T-helper 17 cell (primary cell): ENCODE data around the gene CD82. TPM values are rescaled to one million over a fixed set of nuclear protein-coding genes. Genes with fewer than 3 reads are reported as not detected.

Source experiments
- ATAC-seq: fragments of 150-1000 bp; cut with Tn5 transposase; 2 replicates; pipeline ENCODE4 v1.10.0; 2021; ENCODE audit warnings: mild to moderate bottlenecking, moderate library complexity
- DNase-seq, 3 donors: peaks; one replicate each; pipeline versions ENCODE4 v3.0.0 to v3.0.0-alpha.2; 2020 to 2021
- H3K9me3 ChIP-seq: one replicate; pipeline ENCODE4 v1.7.0; 2013; ENCODE audit warnings: low read length, mild to moderate bottlenecking; ENCODE audit not compliant: control insufficient read depth, poor library complexity, severe bottlenecking
- H3K27ac Mint-ChIP-seq: one replicate; pipeline ENCODE4 v1.8.0; 2022; ENCODE audit warnings: mild to moderate bottlenecking, moderate library complexity, mixed read lengths
- H3K27me3 Mint-ChIP-seq: one replicate; pipeline ENCODE4 v1.8.0; 2022; ENCODE audit warnings: mixed read lengths
- H3K36me3 Mint-ChIP-seq: one replicate; pipeline ENCODE4 v1.8.0; 2022; ENCODE audit warnings: low read depth, mixed read lengths
- H3K4me1 Mint-ChIP-seq: one replicate; pipeline ENCODE4 v1.8.0; 2022; ENCODE audit warnings: mild to moderate bottlenecking, mixed read lengths
- H3K4me3 Mint-ChIP-seq: one replicate; pipeline ENCODE4 v1.8.0; 2022; ENCODE audit warnings: mild to moderate bottlenecking, moderate library complexity, mixed read lengths
- total RNA-seq, 4 donors: library from RNA in 2 of 4; stranded (reverse) in 2 of 4; gene quantifications; one replicate each; pipeline ENCODE4 v1.2.3 and lab custom pipeline; 2022 to 2026

Gene CD82
- total RNA-seq (100 to 1,000 TPM; 112 to 146 TPM), total RNA-seq (lab: John Stamatoyannopoulos, UW) (43.2 to 82.7 reads per million in 2 donors)

- H3K4me3 Mint-ChIP-seq: peak within 1 kb of the TSS; percentile 94
- H3K27ac Mint-ChIP-seq: peak within 1 kb of the TSS; percentile 98
- H3K36me3 Mint-ChIP-seq: no peaks in the 10 kb centered on the region
- ATAC-seq: peak; percentile 74
- H3K9me3 ChIP-seq: no peaks in the 10 kb centered on the region
- DNase-seq: peak; percentile 93 to 98 (median 97)
- H3K4me1 Mint-ChIP-seq: peaks cover 58% of the 10 kb centered on the region
- H3K27me3 Mint-ChIP-seq: no peaks in the 10 kb centered on the region
These were observed at the start of gene CD82 for GRCh38 chr11:44565211-44565952. CD82 (plus strand) TSS chr11:44565663; CDS start chr11:44594663, 29,000 bp downstream.

- no peak overlapping the region for H3K4me3 Mint-ChIP-seq
- H3K27me3 Mint-ChIP-seq: peaks cover 61% of the 10 kb centered on the region
- no peak overlapping the region for H3K27ac Mint-ChIP-seq
These were observed 48.6 kb upstream of the CD82 start for GRCh38 chr11:44516688-44517507.

GRCh38 chr11:44517541-44517940 is 47.9 kb upstream of the CD82 start:
- Mint-ChIP-seq H3K27me3 (peaks cover 60% of the 10 kb centered on the region), H3K36me3 (peaks cover 2% of the 10 kb centered on the region), H3K4me3 (no peak overlapping the region), H3K4me1 (peaks cover 2% of the 10 kb centered on the region), H3K27ac (no peak overlapping the region)
- no peak for DNase-seq
- ATAC-seq: no peak
- no peaks in the 10 kb centered on the region for H3K9me3 ChIP-seq

More at GRCh38 chr11:44516688-44517507, 48.6 kb upstream of the CD82 start:
- DNase-seq: no peak
- ATAC-seq: no peak
- peaks cover 3% of the 10 kb centered on the region for H3K36me3 Mint-ChIP-seq
- peaks cover 2% of the 10 kb centered on the region for H3K4me1 Mint-ChIP-seq
- no peaks in the 10 kb centered on the region for H3K9me3 ChIP-seq

GRCh38 chr11:44518968-44519550 is 46.4 kb upstream of the CD82 start:
- no peaks in the 10 kb centered on the region for H3K9me3 ChIP-seq
- H3K4me1 Mint-ChIP-seq: peaks cover 5% of the 10 kb centered on the region
- H3K27me3 Mint-ChIP-seq: peaks cover 54% of the 10 kb centered on the region
- no peak overlapping the region for H3K4me3 Mint-ChIP-seq
- ATAC-seq (no peak), DNase-seq (no peak)
- no peak overlapping the region for H3K27ac Mint-ChIP-seq
- no peaks in the 10 kb centered on the region for H3K36me3 Mint-ChIP-seq

- DNase-seq: no peak
- Mint-ChIP-seq H3K4me3 (no peak overlapping the region), H3K27me3 (peaks cover 54% of the 10 kb centered on the region), H3K4me1 (peaks cover 5% of the 10 kb centered on the region), H3K36me3 (no peaks in the 10 kb centered on the region), H3K27ac (no peak overlapping the region)
- no peak for ATAC-seq
- no peaks in the 10 kb centered on the region for H3K9me3 ChIP-seq
These were observed 45.3 kb upstream of the CD82 start for GRCh38 chr11:44519989-44520737.

GRCh38 chr11:44521148-44521547 is 44.3 kb upstream of the CD82 start:
- DNase-seq (no peak), ATAC-seq (no peak)
- Mint-ChIP-seq H3K36me3 (no peaks in the 10 kb centered on the region), H3K4me1 (peaks cover 5% of the 10 kb centered on the region), H3K4me3 (no peak overlapping the region), H3K27ac (no peak overlapping the region), H3K27me3 (peaks cover 61% of the 10 kb centered on the region)
- no peaks in the 10 kb centered on the region for H3K9me3 ChIP-seq

GRCh38 chr11:44522294-44522693 is 43.2 kb upstream of the CD82 start:
- no peak overlapping the region for H3K27ac Mint-ChIP-seq
- H3K27me3 Mint-ChIP-seq: peaks cover 58% of the 10 kb centered on the region
- H3K4me3 Mint-ChIP-seq: no peak overlapping the region
- H3K9me3 ChIP-seq: no peaks in the 10 kb centered on the region
- peaks cover 5% of the 10 kb centered on the region for H3K4me1 Mint-ChIP-seq
- no peaks in the 10 kb centered on the region for H3K36me3 Mint-ChIP-seq
- DNase-seq (no peak), ATAC-seq (no peak)

- H3K4me3 Mint-ChIP-seq: no peak overlapping the region
- H3K36me3 Mint-ChIP-seq: no peaks in the 10 kb centered on the region
- H3K9me3 ChIP-seq: no peaks in the 10 kb centered on the region
- no peak for DNase-seq
- ATAC-seq: no peak
- H3K27ac Mint-ChIP-seq: no peak overlapping the region
- H3K4me1 Mint-ChIP-seq: peaks cover 5% of the 10 kb centered on the region
- peaks cover 37% of the 10 kb centered on the region for H3K27me3 Mint-ChIP-seq
These were observed 41.1 kb upstream of the CD82 start for GRCh38 chr11:44524346-44524745.

GRCh38 chr11:44524751-44525201 is 40.7 kb upstream of the CD82 start:
- Mint-ChIP-seq H3K4me3 (no peak overlapping the region), H3K36me3 (no peaks in the 10 kb centered on the region), H3K4me1 (peaks cover 5% of the 10 kb centered on the region), H3K27me3 (peaks cover 33% of the 10 kb centered on the region), H3K27ac (no peak overlapping the region)
- ATAC-seq (no peak), DNase-seq (no peak)
- no peaks in the 10 kb centered on the region for H3K9me3 ChIP-seq

GRCh38 chr11:44525473-44526252 is 39.8 kb upstream of the CD82 start:
- Mint-ChIP-seq H3K36me3 (peaks cover 2% of the 10 kb centered on the region), H3K27me3 (peaks cover 30% of the 10 kb centered on the region), H3K4me3 (no peak overlapping the region), H3K4me1 (peaks cover 13% of the 10 kb centered on the region), H3K27ac (no peak overlapping the region)
- ATAC-seq: no peak
- H3K9me3 ChIP-seq: no peaks in the 10 kb centered on the region
- no peak for DNase-seq

- H3K27me3 Mint-ChIP-seq: peaks cover 22% of the 10 kb centered on the region
These were observed 39.0 kb upstream of the CD82 start for GRCh38 chr11:44526438-44526837.

GRCh38 chr11:44527476-44527875 is 38.0 kb upstream of the CD82 start:
- ATAC-seq: no peak
- H3K27ac Mint-ChIP-seq: no peak overlapping the region
- H3K4me1 Mint-ChIP-seq: peaks cover 14% of the 10 kb centered on the region
- no peak overlapping the region for H3K4me3 Mint-ChIP-seq
- no peak for DNase-seq
- peaks cover 19% of the 10 kb centered on the region for H3K27me3 Mint-ChIP-seq
- peaks cover 2% of the 10 kb centered on the region for H3K36me3 Mint-ChIP-seq
- no peaks in the 10 kb centered on the region for H3K9me3 ChIP-seq

More at GRCh38 chr11:44526438-44526837, 39.0 kb upstream of the CD82 start:
- peaks cover 14% of the 10 kb centered on the region for H3K4me1 Mint-ChIP-seq
- DNase-seq: no peak
- no peaks in the 10 kb centered on the region for H3K9me3 ChIP-seq
- no peak for ATAC-seq
- no peak overlapping the region for H3K27ac Mint-ChIP-seq
- H3K4me3 Mint-ChIP-seq: no peak overlapping the region
- peaks cover 2% of the 10 kb centered on the region for H3K36me3 Mint-ChIP-seq
